Stimulated activated CD4-positive, alpha-beta T cell treated with anti-CD3 and anti-CD28 coated beads, Interleukin-15, amount 100 ng/mL, for 24 hours (primary cell): ENCODE measurements around the gene PSMC3IP.
A peak's percentile ranks its signal among the peaks of the same experiment; 100 is the strongest.

Source experiments
- DNase-seq: peaks from one replicate; pipeline ENCODE4 v3.0.0-alpha.2; 2020

PSMC3IP gene

DNA sequence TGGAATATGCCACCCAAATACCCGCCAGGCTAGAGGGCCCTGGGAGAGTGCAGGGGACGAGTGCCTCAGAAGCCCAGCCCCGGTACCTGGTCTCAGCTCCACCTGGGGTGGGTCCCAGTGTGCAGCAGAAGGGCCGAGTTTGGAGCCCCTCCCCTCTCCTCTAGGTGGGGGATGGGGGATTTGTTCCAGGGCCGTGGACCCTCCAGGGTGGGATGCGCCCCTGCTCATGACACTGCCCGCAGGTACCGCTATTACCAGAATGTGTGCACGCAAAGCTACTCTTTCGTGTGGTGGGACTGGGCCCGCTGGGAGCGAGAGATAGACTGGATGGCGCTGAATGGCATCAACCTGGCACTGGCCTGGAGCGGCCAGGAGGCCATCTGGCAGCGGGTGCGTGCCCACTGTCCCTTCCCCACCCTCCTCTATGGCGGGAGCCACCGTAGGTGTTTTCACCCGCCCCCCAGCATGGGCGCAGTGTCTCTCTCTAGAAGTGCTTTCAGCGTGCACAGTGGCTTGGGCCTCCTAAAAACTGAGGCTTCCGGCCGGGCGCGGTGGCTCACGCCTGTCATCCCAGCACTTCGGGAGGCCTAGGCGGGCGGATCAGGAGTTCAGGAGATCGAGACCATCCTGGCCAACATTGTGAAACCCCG, 40.2 kb downstream of the PSMC3IP start:
- DNase-seq = no peak

DNA sequence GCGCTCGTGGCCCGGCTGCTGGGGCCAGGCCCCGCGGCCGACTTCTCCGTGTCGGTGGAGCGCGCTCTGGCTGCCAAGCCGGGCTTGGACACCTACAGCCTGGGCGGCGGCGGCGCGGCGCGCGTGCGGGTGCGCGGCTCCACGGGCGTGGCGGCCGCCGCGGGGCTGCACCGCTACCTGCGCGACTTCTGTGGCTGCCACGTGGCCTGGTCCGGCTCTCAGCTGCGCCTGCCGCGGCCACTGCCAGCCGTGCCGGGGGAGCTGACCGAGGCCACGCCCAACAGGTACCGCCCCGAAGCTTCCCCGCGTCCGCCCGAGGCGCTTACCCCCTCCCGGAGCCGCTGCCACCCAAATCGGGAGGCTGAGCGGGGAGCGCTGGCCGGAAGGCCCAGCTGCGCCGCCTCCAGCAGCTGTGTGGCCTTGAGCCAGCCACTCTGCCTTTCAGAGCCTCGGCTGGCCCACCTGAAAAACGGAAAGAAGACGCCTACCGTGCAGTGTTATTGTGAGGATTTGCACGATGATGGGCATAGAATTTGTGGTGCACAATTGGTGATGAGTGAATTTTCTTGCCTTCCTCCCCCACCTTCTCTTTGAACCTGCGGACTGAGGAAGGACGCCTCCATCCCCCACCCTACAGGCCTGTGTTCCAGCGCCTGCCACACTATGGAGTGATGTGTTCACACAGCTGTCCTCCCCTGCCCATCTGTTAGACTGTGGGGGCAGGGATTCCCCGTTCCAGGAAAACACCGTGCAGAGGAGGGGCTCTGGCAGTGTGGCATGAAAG, 41.0 kb downstream of the PSMC3IP start:
- DNase-seq = peak; percentile 89

DNA sequence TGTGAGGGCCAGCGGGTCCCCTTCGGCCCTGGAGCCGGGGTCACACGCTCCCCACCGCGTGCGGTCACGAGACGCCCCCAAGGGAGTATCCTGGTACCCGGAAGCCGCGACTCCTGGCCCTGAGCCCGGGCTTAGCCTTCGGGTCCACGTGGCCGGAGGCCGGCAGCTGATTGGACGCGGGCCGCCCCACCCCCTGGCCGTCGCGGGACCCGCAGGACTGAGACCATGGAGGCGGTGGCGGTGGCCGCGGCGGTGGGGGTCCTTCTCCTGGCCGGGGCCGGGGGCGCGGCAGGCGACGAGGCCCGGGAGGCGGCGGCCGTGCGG, 41.5 kb downstream of the PSMC3IP start, which contains the start of gene NAGLU:
Gene NAGLU (plus strand): TSS at position 194 of the 324 bp plus-strand sequence. CDS start 32 bp downstream, at position 226.
- DNase-seq = peak; percentile 93

DNA sequence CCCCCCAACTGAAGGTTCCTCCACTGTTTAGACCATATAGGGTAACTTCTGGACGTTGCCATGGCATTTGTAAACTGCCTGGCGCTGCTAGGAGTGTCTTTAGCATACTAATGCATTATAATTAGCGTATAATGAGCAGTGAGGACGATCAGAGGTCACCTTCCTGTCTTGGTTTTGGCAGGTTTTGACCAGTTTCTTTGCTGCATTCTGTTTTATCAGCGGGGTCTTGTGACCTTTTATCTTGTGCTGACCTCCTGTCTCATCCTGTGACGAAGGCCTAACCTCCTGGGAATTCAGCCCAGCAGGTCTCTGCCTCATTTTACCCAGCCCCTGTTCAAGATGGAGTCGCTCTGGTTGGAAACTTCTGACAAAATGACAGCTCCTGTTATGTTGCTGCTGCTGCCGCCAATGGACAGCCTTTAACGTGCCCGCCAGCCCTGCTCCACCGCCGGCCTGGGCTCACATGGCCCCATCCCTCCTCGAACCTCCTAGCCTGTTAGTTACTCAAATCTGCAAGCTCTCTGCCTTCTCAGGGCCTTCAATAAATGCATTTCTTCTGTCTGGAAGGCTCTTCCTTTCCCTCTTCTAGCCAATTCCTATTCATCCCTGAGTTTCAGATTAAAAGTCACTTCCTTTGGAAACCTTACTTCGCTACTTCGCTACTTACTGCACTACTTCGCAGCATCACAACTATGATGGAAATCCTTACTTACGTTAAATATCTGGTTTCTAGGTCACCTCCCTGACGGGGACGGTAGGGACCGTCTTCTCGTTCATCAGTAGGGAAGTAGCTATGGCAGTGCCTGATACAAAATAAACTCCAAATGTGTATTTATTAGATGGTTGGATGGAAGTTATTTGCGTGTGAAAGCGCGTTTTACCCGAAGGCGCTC, 42.1 kb downstream of the PSMC3IP start:
- DNase-seq = no peak

DNA sequence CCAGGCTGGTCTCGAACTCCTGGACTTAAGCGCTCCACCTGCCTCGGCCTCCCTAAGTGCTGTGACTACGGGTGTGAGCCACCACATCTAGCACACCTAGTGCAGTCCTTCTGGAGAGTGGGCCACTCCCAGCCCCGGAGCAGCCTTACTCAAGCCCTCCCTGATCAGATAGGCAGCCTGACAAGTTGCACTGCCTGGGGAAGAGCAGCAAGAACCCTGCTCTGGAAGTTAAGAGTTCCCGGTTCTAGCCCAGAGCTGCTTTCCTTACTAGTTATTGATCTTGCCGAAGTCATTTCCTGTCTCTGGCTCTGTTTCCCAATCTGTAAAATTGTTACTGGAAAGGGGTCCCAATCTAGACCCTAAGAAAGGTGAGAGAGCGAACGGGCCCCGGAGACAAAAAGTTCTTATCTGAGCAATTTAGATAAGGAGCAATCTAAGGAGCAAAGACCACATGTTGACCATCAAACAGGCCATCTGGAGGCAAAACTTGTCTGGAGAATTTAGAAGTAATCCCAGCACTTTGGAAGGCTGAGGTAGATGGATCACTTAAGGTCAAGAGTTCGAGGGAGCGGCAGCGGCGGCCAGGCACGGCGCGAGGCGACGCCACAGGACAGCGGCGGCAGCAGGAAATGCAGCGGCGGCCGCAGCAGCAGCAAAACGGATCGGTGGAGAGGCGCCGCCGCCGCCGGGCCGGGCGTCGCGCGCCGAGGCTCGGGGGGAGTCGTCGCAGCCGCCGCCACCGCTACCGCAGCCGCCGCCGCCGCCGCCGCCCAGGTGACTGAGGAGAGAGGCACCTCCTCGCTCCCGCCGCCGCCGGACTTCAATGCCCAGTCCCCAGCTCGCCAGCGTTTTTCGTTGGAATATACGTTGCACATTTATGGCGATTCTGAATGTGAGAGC, 45.8 kb downstream of the PSMC3IP start:
- DNase-seq = peak; percentile 60

DNA sequence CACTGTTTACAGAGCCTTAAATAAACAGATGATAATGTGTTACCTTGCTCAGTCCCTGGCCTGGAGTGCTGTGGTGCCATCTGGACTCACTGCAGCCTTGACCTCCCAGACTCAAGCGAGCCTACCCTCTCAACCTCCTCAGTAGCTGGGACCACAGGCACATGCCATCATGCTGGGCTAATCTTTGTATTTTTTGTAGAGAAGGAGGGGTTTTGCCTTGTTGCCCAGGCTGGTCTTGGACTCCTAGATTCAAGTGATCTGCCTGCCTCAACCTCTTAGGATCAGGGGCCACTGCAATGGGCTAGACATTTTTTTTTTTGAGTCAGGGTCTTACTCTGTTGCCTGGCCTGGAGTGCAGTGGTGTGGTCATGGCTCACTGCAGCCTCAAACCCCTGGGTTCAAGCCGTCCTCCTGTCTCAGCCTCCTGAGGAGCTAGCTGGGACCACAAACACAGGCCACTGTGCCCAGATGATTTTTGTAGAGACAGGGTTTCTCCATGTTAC, 46.5 kb downstream of the PSMC3IP start:
- no peak for DNase-seq

DNA sequence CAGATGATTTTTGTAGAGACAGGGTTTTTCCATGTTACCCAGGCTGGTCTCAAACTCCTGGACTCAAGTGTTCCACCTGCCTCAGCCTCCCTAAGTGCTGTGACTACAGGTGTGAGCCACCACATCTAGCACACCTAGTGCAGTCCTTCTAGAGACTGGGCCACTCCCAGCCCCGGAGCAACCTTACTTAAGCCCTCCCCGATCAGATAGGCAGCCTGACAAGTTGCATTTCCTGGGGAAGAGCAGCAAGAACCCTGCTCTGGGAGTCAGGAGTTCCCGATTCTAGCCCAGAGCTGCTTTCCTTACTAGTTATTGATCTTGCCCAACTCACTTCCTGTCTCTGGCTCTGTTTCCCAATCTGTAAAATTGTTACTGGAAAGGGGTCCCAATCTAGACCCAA, 48.5 kb downstream of the PSMC3IP start:
- DNase-seq = no peak

DNA sequence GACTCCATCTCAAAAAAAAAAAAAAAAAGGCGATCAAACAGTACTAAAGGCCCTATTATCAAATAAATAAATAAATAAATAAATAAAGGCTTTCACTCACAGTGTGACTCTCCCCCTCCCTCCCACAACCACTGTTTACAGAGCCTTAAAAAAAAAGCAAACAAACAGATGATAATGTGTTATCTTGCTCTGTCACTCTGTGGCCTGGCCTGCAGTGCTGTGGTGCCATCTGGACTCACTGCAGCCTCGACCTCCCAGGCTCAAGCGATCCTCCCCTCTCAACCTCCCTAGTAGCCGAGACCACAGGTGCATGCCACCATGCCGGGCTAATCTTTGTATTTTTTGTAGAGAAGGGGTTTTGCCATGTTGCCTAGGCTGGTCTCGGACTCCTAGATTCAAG, 49.6 kb downstream of the PSMC3IP start:
- DNase-seq = no peak

DNA sequence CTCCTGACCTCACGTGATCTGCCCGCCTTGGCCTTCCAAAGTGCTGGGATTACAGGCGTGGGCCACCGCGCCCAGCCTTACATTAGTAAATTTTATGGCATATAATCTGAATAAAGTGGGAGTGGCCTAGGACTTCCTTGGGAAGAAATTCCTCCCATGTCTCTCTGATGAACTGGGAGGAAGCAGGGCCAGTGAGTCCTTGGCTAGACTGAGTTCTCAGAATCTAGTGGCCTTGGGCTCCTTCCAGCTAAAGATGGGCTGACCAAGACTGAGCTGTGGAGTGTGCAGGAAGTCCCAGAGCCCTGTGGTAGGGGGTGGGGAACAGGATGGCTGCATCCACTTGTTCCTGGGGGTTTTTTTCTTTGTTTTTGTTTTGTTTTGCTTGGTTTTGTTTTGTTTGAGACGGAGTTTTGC, 51.5 kb downstream of the PSMC3IP start:
- no peak for DNase-seq

DNA sequence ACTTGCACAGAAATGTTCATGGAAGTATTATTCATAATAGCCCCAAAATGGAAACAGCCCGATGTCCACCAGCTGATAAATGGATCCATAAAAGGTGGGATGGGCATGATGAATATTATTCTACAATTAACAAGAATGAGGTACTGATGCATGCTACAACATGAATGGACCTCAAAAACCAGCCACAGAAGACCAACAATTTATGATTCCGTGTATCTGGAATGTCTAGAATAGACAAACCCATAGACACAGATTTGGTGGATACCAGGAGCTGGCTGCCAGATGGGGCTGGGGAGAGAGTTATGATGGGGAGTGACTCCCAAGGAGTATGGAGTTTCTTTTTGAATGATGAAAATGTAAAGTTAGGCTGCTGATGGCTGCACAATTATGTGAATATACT, 52.3 kb downstream of the PSMC3IP start:
- no peak for DNase-seq

DNA sequence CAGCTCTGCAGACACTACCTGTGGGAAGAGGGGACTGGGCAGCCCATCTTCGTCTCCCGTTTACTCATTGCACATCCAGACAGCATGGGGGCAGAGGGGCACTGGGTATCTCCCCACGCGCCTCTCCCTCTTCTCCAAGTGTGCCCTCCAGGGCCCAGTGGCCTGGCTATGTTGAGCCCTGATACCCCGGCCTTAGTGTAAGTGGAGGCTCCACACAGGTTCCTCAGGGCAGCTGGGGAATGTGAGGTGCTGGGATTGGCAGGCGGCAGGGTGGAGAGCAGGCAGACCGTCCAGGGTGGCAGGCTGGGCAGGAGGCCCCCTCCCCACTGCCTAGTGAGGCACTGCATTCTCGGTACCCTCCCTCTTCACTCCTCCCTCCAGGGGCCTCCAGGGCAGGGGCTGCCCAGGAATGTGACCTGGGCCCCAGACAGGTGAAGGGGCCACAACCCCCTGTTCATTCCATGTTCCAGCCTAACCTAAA, 54.7 kb downstream of the PSMC3IP start:
- no peak for DNase-seq
